Common myeloid progenitor, CD34-positive (primary cell): ENCODE data around the gene ERI3.

Experiments used
- CTCF ChIA-PET: fragments of 350-600 bp; sonication (Branson Sonifier 250); formaldehyde crosslinking; loops from one replicate; lab custom pipeline; 2021; ENCODE audit warnings: antibody characterized with exemption; lab: Charles Lee
- POLR2A ChIA-PET: fragments of 350-600 bp; sonication (Branson Sonifier 250); formaldehyde crosslinking; loops from one replicate; lab custom pipeline; 2021; ENCODE audit warnings: antibody characterized with exemption; lab: Charles Lee
- DNase-seq, 3 donors: peaks; one replicate each; pipeline versions ENCODE4 v3.0.0 to v3.0.0-alpha.2; 2013
- H3K27ac ChIP-seq, 2 experiments: 1 replicate in 1 of 2; 2 replicates in 1 of 2; pipeline ENCODE4 v1.7.0; 2013; ENCODE audit warnings: inconsistent platforms in 2 of 2, low read length in 2 of 2, mild to moderate bottlenecking in 2 of 2, low read depth in 1 of 2, moderate library complexity in 1 of 2; ENCODE audit not compliant: severe bottlenecking in 2 of 2, insufficient read depth in 1 of 2, poor library complexity in 1 of 2
- H3K27me3 ChIP-seq, 5 experiments: replicated peaks in 2 of 5; 1 replicate in 3 of 5; 2 replicates in 2 of 5; pipeline versions ENCODE4 v1.6.1 to v1.7.0; 2013; ENCODE audit warnings: low read length in 4 of 5, mild to moderate bottlenecking in 2 of 5, moderate library complexity in 2 of 5, inconsistent platforms in 1 of 5; ENCODE audit not compliant: insufficient read depth in 5 of 5, control insufficient read depth in 4 of 5
- H3K36me3 ChIP-seq, 4 experiments: 1 replicate in 2 of 4; 2 replicates in 2 of 4; pipeline versions ENCODE4 v1.6.1 to v1.7.0; 2013; ENCODE audit warnings: low read length in 3 of 4, control low read depth in 1 of 4, mild to moderate bottlenecking in 1 of 4; ENCODE audit not compliant: control insufficient read depth in 4 of 4, insufficient read depth in 4 of 4
- H3K4me1 ChIP-seq, 4 experiments: 1 replicate in 3 of 4; 2 replicates in 1 of 4; pipeline versions ENCODE4 v1.6.1 to v1.7.1; 2013; ENCODE audit warnings: low read length in 3 of 4, mild to moderate bottlenecking in 3 of 4, control low read depth in 1 of 4, inconsistent platforms in 1 of 4, moderate library complexity in 1 of 4; ENCODE audit not compliant: control insufficient read depth in 4 of 4, insufficient read depth in 4 of 4; ENCODE audit errors: control extremely low read depth in 1 of 4
- H3K4me3 ChIP-seq, 7 experiments: 1 replicate in 4 of 7; 2 replicates in 3 of 7; pipeline versions ENCODE4 v1.5.1 to v1.7.0; 2013; ENCODE audit warnings: mild to moderate bottlenecking in 7 of 7, low read length in 6 of 7, moderate library complexity in 6 of 7, inconsistent platforms in 2 of 7, low read depth in 2 of 7, control low read depth in 1 of 7; ENCODE audit not compliant: insufficient read depth in 4 of 7, control insufficient read depth in 1 of 7; ENCODE audit errors: extremely low read depth in 1 of 7
- H3K9me3 ChIP-seq, 5 experiments: 1 replicate in 4 of 5; 2 replicates in 1 of 5; pipeline versions ENCODE4 v1.6.1 to v1.7.1; 2013; ENCODE audit warnings: low read length in 4 of 5, mild to moderate bottlenecking in 2 of 5, inconsistent platforms in 1 of 5, low read depth in 1 of 5, moderate library complexity in 1 of 5; ENCODE audit not compliant: control insufficient read depth in 4 of 5, insufficient read depth in 2 of 5; ENCODE audit errors: control extremely low read depth in 1 of 5
- WGBS: methylation state at CpG from one replicate; pipeline ENCODE4 v1.1.5; 2013; ENCODE audit not compliant: insufficient coverage; 5-methylcytosine and 5-hydroxymethylcytosine counted together

The ERI3 gene

DNA sequence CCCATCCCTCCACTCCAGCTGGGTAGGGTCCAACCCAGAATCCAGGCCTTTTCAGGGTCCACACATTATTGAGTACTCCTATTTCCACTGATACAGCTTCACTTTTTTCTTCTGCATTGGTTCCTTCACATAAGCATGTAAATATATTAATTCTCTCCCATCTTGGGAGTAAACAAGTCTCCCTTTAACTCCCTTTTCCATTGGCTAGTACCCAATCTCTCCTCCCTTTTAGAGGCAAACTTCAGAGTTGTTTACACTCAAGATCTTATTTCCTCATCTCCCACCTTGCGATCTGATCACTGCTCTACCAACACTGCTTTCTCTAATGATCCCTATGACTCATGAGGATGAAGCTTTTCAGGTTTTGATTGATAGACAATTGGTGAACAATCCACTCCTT lies 121.5 kb downstream of the ERI3 start:
- Histone ChIP-seq H3K36me3 (peaks cover 3 to 29% (median 13%) of the 10 kb centered on the region in 4 experiments), H3K4me3 (no peak overlapping the region), H3K27me3 (no peaks in the 10 kb centered on the region)

DNA sequence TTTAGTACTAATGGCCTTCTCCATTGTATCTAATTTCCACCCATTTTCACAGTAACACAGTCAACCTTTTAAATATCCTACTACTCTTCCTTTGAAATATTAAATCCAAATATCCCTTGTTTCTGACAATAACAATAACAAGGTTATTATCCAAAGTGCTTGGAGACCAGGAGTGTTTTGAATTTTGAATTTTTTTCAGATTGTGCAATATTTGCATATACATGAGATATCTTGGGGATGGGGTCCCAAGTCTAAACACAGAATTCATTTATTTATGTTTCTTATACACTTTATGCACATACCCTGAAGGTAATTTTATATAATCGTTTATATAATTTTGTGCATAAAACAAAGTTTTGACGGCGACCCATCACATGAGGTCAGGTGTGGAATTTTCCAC lies 124.3 kb downstream of the ERI3 start:
- CTCF ChIA-PET: no interaction called here
- 100% methylated on average over 2 of the region's 3 CpGs for WGBS
- H3K27me3 ChIP-seq: no peaks in the 10 kb centered on the region
- no peak for DNase-seq
- no peak overlapping the region for H3K27ac ChIP-seq
- peaks cover 3 to 27% (median 13%) of the 10 kb centered on the region in 4 experiments for H3K36me3 ChIP-seq
- no peak overlapping the region for H3K4me3 ChIP-seq
- H3K9me3 ChIP-seq: no peaks in the 10 kb centered on the region
- POLR2A ChIA-PET: no interaction called here
- peaks cover 0 to 3% (median 0%) of the 10 kb centered on the region in 4 experiments for H3K4me1 ChIP-seq

More for the DNA sequence above, 121.5 kb downstream of the ERI3 start:
- H3K9me3 ChIP-seq: no peaks in the 10 kb centered on the region
- ChIA-PET POLR2A (no interaction called here), CTCF (interaction anchor here (10.0 kb wide), 1 partner anchor 15 kb away, joined by 140 read pairs; no protein-coding TSS in a partner anchor)
- DNase-seq: no peak
- H3K4me1 ChIP-seq: peaks cover 0 to 12% (median 9%) of the 10 kb centered on the region in 4 experiments
- no CpG with 5 or more reads among the region's 1 CpG for WGBS
- H3K27ac ChIP-seq: no peak overlapping the region

DNA sequence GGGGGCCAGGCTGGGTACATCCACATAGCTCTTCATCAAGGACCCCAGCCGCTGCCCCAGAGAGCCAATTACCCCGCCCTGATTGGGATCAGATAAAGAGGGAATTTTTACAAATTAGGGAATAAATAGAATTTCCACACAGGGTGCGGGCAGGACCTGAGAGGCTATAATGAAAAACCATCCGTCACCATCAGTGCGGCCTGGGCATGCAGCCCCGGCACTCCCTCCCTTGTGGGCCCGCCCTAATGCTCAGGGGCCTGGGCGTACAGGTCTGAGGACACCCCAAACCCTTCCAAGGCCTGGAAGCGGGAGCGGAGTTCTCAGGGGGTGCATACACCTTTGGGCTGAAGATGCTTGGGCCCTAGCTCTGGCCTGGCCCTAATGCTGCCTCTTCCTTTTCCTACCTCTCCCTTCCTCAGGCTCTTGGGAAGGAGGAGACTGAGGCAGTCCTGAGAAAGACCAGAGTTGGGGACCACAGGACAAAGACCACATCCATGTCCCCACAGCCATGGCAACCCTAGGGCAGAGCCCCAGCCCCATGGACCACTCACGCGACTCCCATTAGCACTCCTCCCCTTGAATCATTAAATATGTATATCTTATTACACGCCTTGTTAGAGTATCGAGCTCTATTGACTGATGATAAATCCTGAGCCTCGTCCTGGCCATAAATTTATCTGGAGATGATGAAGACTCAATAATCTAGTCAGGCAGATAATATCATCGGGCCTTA lies 125.5 kb downstream of the ERI3 start:
- no peaks in the 10 kb centered on the region for H3K9me3 ChIP-seq
- 94% methylated on average over 5 of the region's 16 CpGs for WGBS

DNA sequence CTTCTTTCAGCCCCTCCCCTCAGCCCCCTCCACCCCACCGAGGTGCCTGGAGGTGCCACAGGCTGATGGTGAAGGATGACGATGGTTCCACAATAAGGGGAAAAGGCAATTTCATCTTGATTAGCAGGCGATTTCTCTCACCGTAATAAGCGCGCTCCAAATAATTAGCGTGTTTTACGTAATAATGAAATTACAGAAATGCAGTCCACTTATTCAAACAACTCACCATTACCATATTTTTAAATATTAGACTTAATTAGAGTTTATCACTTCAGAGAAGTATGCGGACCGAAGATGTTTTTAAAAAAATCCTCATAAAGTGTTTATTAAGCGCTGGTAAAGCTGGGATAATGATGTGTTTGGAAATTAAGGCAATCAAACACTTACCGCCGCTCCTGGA lies 126.8 kb downstream of the ERI3 start:
- CTCF ChIA-PET: interaction anchor here (1.1 to 1.7 kb wide), 5 partner anchors 10 to 24 kb away, joined by 3 to 4 read pairs (median 3); no protein-coding TSS in a partner anchor
- peaks cover 2 to 14% (median 10%) of the 10 kb centered on the region in 4 experiments for H3K4me1 ChIP-seq

More for the DNA sequence above, 125.5 kb downstream of the ERI3 start:
- POLR2A ChIA-PET: no interaction called here
- DNase-seq: no peak
- Histone ChIP-seq H3K4me3 (no peak overlapping the region), H3K36me3 (peaks cover 3 to 27% (median 13%) of the 10 kb centered on the region in 4 experiments), H3K4me1 (peaks cover 0 to 5% (median 0%) of the 10 kb centered on the region in 4 experiments), H3K27ac (no peak overlapping the region), H3K27me3 (no peaks in the 10 kb centered on the region)
- CTCF ChIA-PET: interaction anchor here (1.1 kb wide), 2 partner anchors 12 to 23 kb away, joined by 3 to 4 read pairs; no protein-coding TSS in a partner anchor

DNA sequence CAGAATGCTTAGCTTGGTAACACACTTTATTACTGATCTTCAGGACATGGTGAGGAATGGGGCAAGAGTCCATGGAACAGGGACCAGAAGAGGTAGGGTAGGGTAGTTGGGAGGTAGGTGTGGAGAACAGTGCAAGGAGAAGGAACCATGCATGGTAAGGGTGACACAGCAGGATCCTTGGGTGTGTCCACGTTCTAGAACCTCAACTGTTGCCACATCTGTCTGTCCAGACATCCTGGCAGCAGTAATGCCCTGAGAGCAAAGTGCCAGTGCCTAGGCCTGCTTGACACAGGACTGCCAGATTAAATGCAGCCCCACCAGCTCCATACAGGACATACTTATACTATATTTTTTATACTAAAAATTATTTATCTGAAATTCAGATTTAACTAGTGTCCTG lies 127.8 kb downstream of the ERI3 start:
- POLR2A ChIA-PET: no interaction called here

More for the DNA sequence above, 126.8 kb downstream of the ERI3 start:
- no peaks in the 10 kb centered on the region for H3K9me3 ChIP-seq
- no peak overlapping the region for H3K27ac ChIP-seq
- WGBS: 93% methylated on average over 3 of the region's 13 CpGs
- H3K36me3 ChIP-seq: peaks cover 3 to 27% (median 13%) of the 10 kb centered on the region in 4 experiments
- DNase-seq: no peak
- H3K27me3 ChIP-seq: no peaks in the 10 kb centered on the region
- H3K4me3 ChIP-seq: no peak overlapping the region
- POLR2A ChIA-PET: no interaction called here

DNA sequence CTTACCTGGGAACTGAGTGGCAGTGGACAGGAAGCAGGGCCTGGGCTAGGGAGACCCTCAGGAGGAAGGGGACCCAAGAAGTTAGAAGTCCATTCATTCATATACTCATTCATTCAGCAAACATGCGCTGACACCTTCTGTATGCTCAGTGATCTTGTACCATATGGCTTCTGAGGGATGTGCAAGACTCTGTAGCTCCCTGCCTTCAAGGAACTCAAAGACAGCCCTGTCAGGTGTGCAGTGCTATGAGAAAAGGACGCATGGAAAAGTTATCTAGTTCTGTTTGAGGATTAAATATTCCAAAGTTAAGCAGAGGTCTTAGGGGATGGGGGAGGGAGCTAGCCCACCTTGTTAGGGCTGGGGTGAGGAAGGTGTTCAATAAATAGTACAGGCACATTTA lies 129.3 kb downstream of the ERI3 start:
- H3K27ac ChIP-seq: no peak overlapping the region
- ChIA-PET POLR2A (no interaction called here), CTCF (interaction anchor here (0.7 to 3.2 kb wide), 6 partner anchors 8 to 21 kb away, joined by 3 to 13 read pairs (median 5); partner anchors contain the start of gene DMAP1)
- peaks cover 5 to 37% (median 9%) of the 10 kb centered on the region in 4 experiments for H3K36me3 ChIP-seq
- no peak overlapping the region for H3K4me3 ChIP-seq
- no peaks in the 10 kb centered on the region for H3K27me3 ChIP-seq
- DNase-seq: no peak
- H3K9me3 ChIP-seq: no peaks in the 10 kb centered on the region
- WGBS: 100% methylated on average over 2 of the region's 2 CpGs
- peaks cover 2 to 26% (median 19%) of the 10 kb centered on the region in 4 experiments for H3K4me1 ChIP-seq

More for the DNA sequence above, 127.8 kb downstream of the ERI3 start:
- CTCF ChIA-PET: interaction anchor here (0.9 to 3.2 kb wide), 5 partner anchors 9 to 37 kb away, joined by 3 to 13 read pairs (median 3); no protein-coding TSS in a partner anchor
- no peak overlapping the region for H3K27ac ChIP-seq
- DNase-seq: peak in 2 of 3 donors; percentile 60
- H3K27me3 ChIP-seq: no peaks in the 10 kb centered on the region
- H3K36me3 ChIP-seq: peaks cover 3 to 32% (median 8%) of the 10 kb centered on the region in 4 experiments
- no peak overlapping the region for H3K4me3 ChIP-seq
- H3K9me3 ChIP-seq: no peaks in the 10 kb centered on the region
- WGBS: 22% methylated on average over 1 of the region's 1 CpG
- H3K4me1 ChIP-seq: peaks cover 2 to 24% (median 18%) of the 10 kb centered on the region in 4 experiments
